ENCODE measurements around the gene SUSD1. TPM values are rescaled to one million over a fixed set of nuclear protein-coding genes. Genes with fewer than 3 reads are reported as not detected.

The SUSD1 gene
- total RNA-seq, 1 donor from 2014 or later, result 19.9 TPM

DNA sequence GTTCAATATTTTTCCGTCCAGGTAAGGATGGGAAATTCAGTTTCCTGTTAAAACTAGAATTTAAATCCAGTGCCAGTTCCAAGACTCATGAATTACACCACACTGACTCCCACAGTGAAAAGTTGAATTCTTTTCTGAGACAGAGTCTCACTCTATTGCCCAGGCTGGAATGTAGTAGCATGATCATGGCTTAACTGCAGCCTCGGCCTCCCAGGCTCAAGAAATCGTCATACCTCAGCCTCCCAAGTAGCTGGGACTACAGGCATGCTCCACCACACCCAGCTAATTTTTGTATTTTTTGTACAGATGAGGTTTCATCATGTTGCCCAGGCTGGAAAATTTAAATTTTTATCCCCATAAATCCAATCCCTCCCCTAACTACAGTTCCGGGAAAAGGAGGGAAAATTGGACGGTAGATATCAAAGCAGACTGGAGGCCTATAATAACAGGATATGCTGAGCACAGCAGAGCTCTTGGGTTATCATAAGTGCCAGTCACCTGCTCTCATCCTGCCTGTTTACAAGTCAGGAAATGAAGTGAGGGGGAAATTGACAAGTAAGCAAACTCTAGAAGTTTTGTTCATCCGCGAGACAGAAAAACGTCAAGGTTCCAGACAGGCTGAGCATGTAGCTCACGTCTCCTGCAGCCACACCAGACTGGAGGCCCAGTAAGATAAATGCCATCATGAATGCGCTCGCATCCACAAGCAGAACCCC lies 172.8 kb downstream of the SUSD1 start:
- TF ChIP-seq, protein P1, sequence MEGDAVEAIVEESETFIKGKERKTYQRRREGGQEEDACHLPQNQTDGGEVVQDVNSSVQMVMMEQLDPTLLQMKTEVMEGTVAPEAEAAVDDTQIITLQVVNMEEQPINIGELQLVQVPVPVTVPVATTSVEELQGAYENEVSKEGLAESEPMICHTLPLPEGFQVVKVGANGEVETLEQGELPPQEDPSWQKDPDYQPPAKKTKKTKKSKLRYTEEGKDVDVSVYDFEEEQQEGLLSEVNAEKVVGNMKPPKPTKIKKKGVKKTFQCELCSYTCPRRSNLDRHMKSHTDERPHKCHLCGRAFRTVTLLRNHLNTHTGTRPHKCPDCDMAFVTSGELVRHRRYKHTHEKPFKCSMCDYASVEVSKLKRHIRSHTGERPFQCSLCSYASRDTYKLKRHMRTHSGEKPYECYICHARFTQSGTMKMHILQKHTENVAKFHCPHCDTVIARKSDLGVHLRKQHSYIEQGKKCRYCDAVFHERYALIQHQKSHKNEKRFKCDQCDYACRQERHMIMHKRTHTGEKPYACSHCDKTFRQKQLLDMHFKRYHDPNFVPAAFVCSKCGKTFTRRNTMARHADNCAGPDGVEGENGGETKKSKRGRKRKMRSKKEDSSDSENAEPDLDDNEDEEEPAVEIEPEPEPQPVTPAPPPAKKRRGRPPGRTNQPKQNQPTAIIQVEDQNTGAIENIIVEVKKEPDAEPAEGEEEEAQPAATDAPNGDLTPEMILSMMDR (IDR thresholded peaks at IDR 0.05; ENCODE audit: partially characterized antibody, unreplicated experiment), result no peak
- Mint-ChIP-seq H3K4me1 (ENCODE audit: low read depth, unreplicated experiment) (no peaks in the 10 kb centered on the region), H3K27me3 (ENCODE audit: unreplicated experiment) (peaks cover 2% of the 10 kb centered on the region), H3K27ac (ENCODE audit: unreplicated experiment) (no peak overlapping the region), H3K9me3 (ENCODE audit: unreplicated experiment) (no peaks in the 10 kb centered on the region), H3K36me3 (ENCODE audit: unreplicated experiment) (no peaks in the 10 kb centered on the region), H3K4me3 (ENCODE audit: unreplicated experiment) (no peak overlapping the region)
- DNase-seq, result no peak

DNA sequence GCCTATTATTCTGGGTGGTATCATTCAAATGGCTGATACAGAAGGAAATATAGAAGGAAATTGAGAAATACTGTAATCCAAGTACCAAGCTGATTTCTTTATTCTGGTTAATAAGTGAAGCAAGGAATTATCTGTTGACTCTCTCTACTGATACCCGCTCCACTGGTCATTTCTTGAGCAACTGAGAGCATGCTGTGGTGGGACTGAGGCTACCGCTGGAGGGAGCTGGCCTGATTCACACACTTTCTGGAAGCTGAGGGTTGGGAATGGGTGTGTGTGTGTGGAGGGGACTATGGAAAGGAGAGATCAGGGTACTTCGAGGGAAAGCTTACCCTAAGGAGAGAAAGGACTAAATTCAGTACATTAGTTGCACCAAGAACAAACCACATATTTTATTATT lies 174.4 kb downstream of the SUSD1 start:
- Mint-ChIP-seq H3K27me3 (ENCODE audit: unreplicated experiment) (peaks cover 2% of the 10 kb centered on the region), H3K36me3 (ENCODE audit: unreplicated experiment) (no peaks in the 10 kb centered on the region), H3K4me1 (ENCODE audit: low read depth, unreplicated experiment) (no peaks in the 10 kb centered on the region), H3K9me3 (ENCODE audit: unreplicated experiment) (no peaks in the 10 kb centered on the region), H3K4me3 (ENCODE audit: unreplicated experiment) (no peak overlapping the region), H3K27ac (ENCODE audit: unreplicated experiment) (no peak overlapping the region)
- DNase-seq, result no peak
- TF ChIP-seq, protein P1 (IDR thresholded peaks at IDR 0.05; ENCODE audit: partially characterized antibody, unreplicated experiment), result no peak

DNA sequence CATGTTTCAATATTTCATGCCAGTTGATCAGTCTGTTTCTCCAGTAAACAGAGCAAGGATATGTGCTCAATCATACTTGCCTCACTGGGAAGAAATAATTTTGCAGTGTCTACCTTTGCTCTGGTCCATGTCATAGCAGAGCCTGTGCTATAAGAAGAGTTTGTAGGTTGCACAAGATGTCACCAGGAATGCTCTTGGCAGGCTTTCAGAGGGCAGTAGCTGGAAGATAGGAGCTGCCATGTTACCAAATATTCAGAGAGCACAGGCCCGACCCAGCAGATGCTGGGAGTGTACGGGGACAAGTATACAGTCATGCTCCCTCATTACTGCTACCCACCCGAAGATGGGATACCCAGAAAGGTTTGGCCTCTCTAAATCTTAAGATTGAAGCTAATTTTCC lies 175.8 kb downstream of the SUSD1 start:
- Mint-ChIP-seq H3K36me3 (ENCODE audit: unreplicated experiment) (no peaks in the 10 kb centered on the region), H3K4me1 (ENCODE audit: low read depth, unreplicated experiment) (no peaks in the 10 kb centered on the region), H3K27ac (ENCODE audit: unreplicated experiment) (no peak overlapping the region), H3K27me3 (ENCODE audit: unreplicated experiment) (peaks cover 2% of the 10 kb centered on the region), H3K4me3 (ENCODE audit: unreplicated experiment) (no peak overlapping the region), H3K9me3 (ENCODE audit: unreplicated experiment) (no peaks in the 10 kb centered on the region)
- TF ChIP-seq, protein P1 (IDR thresholded peaks at IDR 0.05; ENCODE audit: partially characterized antibody, unreplicated experiment), result no peak
- no peak for DNase-seq

DNA sequence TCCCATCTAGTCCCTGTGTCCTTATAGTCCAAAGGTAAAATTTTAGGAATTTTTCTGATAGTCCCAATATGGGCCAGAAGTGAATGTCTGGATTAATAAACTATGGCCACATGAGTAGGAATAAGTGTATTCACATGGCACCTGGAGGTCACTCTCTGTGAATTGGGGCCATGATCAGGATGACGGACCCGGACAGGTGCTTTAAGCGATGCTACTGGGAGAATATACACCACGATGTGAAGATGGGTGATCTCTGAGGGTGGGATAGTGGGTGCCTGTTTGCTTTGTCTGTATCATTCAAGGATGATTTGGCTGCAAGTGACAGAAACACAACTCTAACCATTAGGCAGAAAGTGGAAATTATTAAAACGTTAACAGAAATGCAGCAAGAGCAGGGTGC lies 177.3 kb downstream of the SUSD1 start:
- H3K9me3 Mint-ChIP-seq (ENCODE audit: unreplicated experiment), result no peaks in the 10 kb centered on the region
- no peak overlapping the region for H3K27ac Mint-ChIP-seq (ENCODE audit: unreplicated experiment)
- no peaks in the 10 kb centered on the region for H3K4me1 Mint-ChIP-seq (ENCODE audit: low read depth, unreplicated experiment)
- TF ChIP-seq, protein P1 (IDR thresholded peaks at IDR 0.05; ENCODE audit: partially characterized antibody, unreplicated experiment), result no peak
- H3K27me3 Mint-ChIP-seq (ENCODE audit: unreplicated experiment), result no peaks in the 10 kb centered on the region
- no peaks in the 10 kb centered on the region for H3K36me3 Mint-ChIP-seq (ENCODE audit: unreplicated experiment)
- DNase-seq, result no peak
- no peak overlapping the region for H3K4me3 Mint-ChIP-seq (ENCODE audit: unreplicated experiment)

DNA sequence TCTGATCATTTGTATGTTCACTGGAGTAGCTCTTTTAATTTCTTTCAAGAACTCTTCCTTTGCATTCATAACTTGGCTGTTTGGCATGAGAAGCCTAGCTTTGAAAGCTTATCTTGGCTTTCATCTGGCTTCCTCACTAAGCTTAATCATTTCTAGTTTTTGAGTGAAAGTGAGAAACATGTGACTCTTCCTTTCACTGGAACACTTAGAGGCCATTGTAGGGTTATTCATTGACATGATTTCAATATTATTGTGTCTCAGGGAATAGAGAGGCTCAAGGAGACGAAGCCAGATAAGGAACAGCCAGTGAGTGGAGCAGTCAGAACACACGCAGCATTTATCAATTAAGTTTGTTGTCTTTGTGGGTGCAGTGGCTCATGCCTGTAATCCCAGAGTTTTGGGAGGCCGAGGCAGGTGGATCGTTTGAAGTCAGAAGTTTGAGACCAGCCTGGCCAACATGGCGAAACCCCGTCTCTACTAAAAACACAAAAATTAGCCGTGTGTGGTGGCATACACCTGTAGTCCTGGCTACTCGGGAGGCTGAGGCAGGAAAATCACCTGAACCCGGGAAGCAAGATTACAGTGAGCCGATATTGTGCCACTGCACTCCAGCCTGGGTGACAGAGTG lies 180.2 kb downstream of the SUSD1 start:
- no peaks in the 10 kb centered on the region for H3K36me3 Mint-ChIP-seq (ENCODE audit: unreplicated experiment)

More for the DNA sequence above, 180.2 kb downstream of the SUSD1 start:
- H3K27me3 Mint-ChIP-seq (ENCODE audit: unreplicated experiment), result no peaks in the 10 kb centered on the region
- no peak overlapping the region for H3K27ac Mint-ChIP-seq (ENCODE audit: unreplicated experiment)
- H3K4me3 Mint-ChIP-seq (ENCODE audit: unreplicated experiment), result no peak overlapping the region
- TF ChIP-seq, protein P1 (IDR thresholded peaks at IDR 0.05; ENCODE audit: partially characterized antibody, unreplicated experiment), result no peak
- H3K4me1 Mint-ChIP-seq (ENCODE audit: low read depth, unreplicated experiment), result no peaks in the 10 kb centered on the region
- no peak for DNase-seq
- H3K9me3 Mint-ChIP-seq (ENCODE audit: unreplicated experiment), result no peaks in the 10 kb centered on the region
